Smooth muscle cell (in vitro differentiated cells): ENCODE measurements around the gene TMEM255B. TPM values are rescaled to one million over a fixed set of nuclear protein-coding genes. Genes with fewer than 3 reads are reported as not detected.
"Not testable (repeated sequence)": the region's sequence is repeated elsewhere in the genome, so short reads cannot be mapped to it uniquely, and the experiment has no call there.

Experiments
- DNase-seq: peaks from one replicate; lab custom pipeline; 2025; ENCODE audit not compliant: unreplicated experiment; lab: John Stamatoyannopoulos, UW
- H2AFZ ChIP-seq: fragments of 200-600 bp; sonication (generic); 2 replicates; pipeline ENCODE4 v1.6.0; 2016; ENCODE audit warnings: antibody characterized with exemption, low read depth, mild to moderate bottlenecking
- H3F3A ChIP-seq: fragments of 200-600 bp; sonication (generic); 2 replicates; pipeline ENCODE4 v1.6.0; 2017; ENCODE audit warnings: antibody characterized with exemption, low read depth
- H3K27ac ChIP-seq: fragments of 200-600 bp; sonication (generic); 2 replicates; pipeline ENCODE4 v1.5.1; 2016; ENCODE audit warnings: low read depth, mild to moderate bottlenecking
- H3K27me3 ChIP-seq: fragments of 200-600 bp; sonication (generic); 2 replicates; pipeline ENCODE4 v1.6.1; 2016; ENCODE audit warnings: low read depth, mild to moderate bottlenecking
- H3K36me3 ChIP-seq: fragments of 200-600 bp; sonication (generic); 2 replicates; pipeline ENCODE4 v1.5.1; 2016; ENCODE audit warnings: low read depth
- H3K4me1 ChIP-seq: fragments of 200-600 bp; sonication (generic); 2 replicates; pipeline ENCODE4 v1.5.1; 2016; ENCODE audit warnings: low read depth
- H3K4me2 ChIP-seq: fragments of 200-600 bp; sonication (generic); 2 replicates; pipeline ENCODE4 v1.6.0; 2016; ENCODE audit warnings: mild to moderate bottlenecking
- H3K4me3 ChIP-seq: fragments of 200-600 bp; sonication (generic); 2 replicates; pipeline ENCODE4 v1.5.1; 2016; ENCODE audit warnings: mild to moderate bottlenecking
- H3K79me2 ChIP-seq: fragments of 200-600 bp; sonication (generic); 2 replicates; pipeline ENCODE4 v1.6.0; 2016; ENCODE audit warnings: low read depth, mild to moderate bottlenecking
- H3K9ac ChIP-seq: fragments of 200-600 bp; sonication (generic); 2 replicates; pipeline ENCODE4 v1.6.0; 2016; ENCODE audit warnings: low read depth
- H3K9me3 ChIP-seq: fragments of 200-600 bp; sonication (generic); replicated peaks from 2 replicates; pipeline ENCODE4 v1.5.1; 2016; ENCODE audit warnings: low read depth
- H4K20me1 ChIP-seq: fragments of 200-600 bp; sonication (generic); 2 replicates; pipeline ENCODE4 v1.6.0; 2016; ENCODE audit warnings: low read depth
- WGBS: methylation state at CpG from one replicate; pipeline ENCODE4 v1.1.7; 2016; ENCODE audit warnings: low lambda C conversion rate; 5-methylcytosine and 5-hydroxymethylcytosine counted together
- polyA plus RNA-seq: library from polyadenylated mRNA; unstranded; fragments of >200 nt; fragmentation: Nextera tagmentation; extraction: Ambion mirVana; gene quantifications from 2 replicates; pipeline ENCODE4 v1.2.1, GENCODE V29; 2016
- total RNA-seq: library from RNA; depleted of rRNA; stranded (reverse); fragments of >200 nt; gene quantifications from 2 replicates; pipeline ENCODE4 v1.2.3, GENCODE V29; 2014
- TF ChIP-seq, protein P1 (sequence below): fragments of 200-600 bp; sonication (generic); IDR thresholded peaks from 2 replicates; pipeline ENCODE4 v1.5.1; 2017; ENCODE audit warnings: borderline replicate concordance, mild to moderate bottlenecking, antibody characterized with exemption; ENCODE audit not compliant: insufficient read depth, poor library complexity, severe bottlenecking

TMEM255B gene
- total and polyA plus RNA-seq, 2 experiments from 2014 or later = 0.22 to 2.1 TPM

DNA sequence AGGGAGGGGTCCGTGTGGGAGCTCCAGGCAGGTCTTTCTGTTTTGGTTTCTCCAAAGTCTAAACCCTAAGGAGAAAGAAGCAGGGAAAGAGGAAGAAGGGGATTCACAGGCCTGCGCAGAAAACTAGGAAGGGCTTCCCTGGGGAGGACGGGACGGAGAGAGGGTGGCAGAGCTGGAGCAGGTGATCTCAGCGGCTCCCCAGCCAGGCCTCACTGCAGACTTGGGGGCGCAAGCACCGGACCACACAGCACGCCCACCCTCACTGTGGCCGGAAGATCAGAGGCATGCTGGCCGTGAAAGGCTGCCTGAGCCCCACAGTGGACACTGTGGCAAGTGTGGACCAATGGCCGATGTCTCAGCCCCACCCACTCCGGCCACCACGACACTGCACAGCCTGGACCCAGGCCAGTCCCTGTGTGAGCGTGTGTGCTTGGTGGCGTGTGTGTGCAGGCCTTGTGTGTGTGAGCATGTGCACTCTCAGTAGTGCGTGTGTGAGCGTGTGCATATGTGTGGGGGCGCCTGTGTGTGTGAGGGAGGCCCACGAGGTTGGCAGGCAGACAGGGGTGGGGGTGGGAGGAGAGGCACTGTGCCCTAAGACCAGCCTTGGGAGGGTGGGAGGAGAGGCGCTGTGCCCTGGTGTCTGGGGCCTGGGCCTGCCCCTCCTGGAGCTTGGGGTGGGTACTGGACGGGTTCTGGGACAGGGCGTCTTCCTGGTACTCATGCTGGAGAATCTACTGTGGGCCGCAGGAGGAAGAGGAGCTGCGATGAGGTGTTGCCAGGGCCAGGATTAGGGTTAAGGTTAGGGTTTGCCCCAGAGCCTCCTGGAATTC lies 15.4 kb upstream of the TMEM255B start:
- Histone ChIP-seq H3K27ac (no peak overlapping the region), H3K27me3 (no peaks in the 10 kb centered on the region)
- WGBS = 94% methylated on average over 23 of the region's 24 CpGs

DNA sequence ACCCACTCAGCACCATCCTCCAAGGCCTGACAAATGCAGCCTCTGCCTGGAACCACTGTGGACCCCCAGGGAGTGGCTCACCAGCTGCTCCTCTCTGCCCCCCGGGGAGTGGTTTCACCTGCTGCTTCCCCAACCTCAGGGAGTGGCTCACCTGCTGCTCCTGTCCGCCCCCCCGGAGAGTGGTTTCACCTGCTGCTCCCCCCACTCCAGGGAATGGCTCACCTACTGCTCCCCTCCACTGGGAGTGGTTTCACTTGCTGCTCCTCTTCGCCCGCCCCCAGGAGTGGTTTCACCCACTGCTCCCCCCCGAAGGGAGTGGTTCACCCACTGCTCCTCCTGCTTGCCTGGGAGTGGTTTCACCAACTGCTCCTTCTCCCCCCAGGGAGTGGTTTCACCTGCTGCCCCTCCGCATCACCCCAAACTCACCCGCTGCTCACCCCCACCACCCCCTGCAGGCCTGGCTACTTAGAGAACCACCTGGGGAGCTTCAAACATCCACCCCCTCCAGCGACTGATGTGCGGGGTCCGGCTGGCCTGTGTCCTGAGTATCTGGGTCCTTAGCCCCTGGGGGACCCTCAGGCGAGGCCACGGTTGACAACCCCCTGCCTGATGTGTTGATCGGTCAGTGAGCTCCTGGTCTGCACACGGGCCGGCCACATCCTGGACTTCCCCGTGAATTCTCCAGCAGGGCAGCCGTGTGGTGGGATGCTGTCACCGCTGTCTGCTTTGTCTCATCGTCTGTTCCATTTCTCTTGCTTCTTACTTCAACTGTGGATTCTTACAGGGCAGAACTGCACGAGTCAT lies 14.6 kb upstream of the TMEM255B start:
- WGBS = 85% methylated on average over 21 of the region's 21 CpGs
- Histone ChIP-seq H3K4me3 (no peak overlapping the region), H3K9ac (no peak overlapping the region), H3K27ac (no peak overlapping the region), H3K9me3 (no peaks in the 10 kb centered on the region), H3K79me2 (no peaks in the 10 kb centered on the region), H3K27me3 (no peaks in the 10 kb centered on the region), H4K20me1 (no peaks in the 10 kb centered on the region), H3K4me2 (no peak overlapping the region), H2AFZ (no peak overlapping the region), H3F3A (no peaks in the 10 kb centered on the region), H3K4me1 (no peaks in the 10 kb centered on the region), H3K36me3 (no peaks in the 10 kb centered on the region)
- TF ChIP-seq, protein P1, sequence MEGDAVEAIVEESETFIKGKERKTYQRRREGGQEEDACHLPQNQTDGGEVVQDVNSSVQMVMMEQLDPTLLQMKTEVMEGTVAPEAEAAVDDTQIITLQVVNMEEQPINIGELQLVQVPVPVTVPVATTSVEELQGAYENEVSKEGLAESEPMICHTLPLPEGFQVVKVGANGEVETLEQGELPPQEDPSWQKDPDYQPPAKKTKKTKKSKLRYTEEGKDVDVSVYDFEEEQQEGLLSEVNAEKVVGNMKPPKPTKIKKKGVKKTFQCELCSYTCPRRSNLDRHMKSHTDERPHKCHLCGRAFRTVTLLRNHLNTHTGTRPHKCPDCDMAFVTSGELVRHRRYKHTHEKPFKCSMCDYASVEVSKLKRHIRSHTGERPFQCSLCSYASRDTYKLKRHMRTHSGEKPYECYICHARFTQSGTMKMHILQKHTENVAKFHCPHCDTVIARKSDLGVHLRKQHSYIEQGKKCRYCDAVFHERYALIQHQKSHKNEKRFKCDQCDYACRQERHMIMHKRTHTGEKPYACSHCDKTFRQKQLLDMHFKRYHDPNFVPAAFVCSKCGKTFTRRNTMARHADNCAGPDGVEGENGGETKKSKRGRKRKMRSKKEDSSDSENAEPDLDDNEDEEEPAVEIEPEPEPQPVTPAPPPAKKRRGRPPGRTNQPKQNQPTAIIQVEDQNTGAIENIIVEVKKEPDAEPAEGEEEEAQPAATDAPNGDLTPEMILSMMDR = no peak
- DNase-seq = no peak

More for the DNA sequence above, 15.4 kb upstream of the TMEM255B start:
- no peak overlapping the region for H3K4me2 ChIP-seq
- no peak overlapping the region for H3K4me3 ChIP-seq
- H3K36me3 ChIP-seq = no peaks in the 10 kb centered on the region
- no peaks in the 10 kb centered on the region for H4K20me1 ChIP-seq
- no peaks in the 10 kb centered on the region for H3K79me2 ChIP-seq
- TF ChIP-seq, protein P1 = no peak
- DNase-seq = no peak
- no peaks in the 10 kb centered on the region for H3F3A ChIP-seq
- no peak overlapping the region for H3K9ac ChIP-seq
- no peaks in the 10 kb centered on the region for H3K4me1 ChIP-seq
- no peaks in the 10 kb centered on the region for H3K9me3 ChIP-seq
- H2AFZ ChIP-seq = no peak overlapping the region

DNA sequence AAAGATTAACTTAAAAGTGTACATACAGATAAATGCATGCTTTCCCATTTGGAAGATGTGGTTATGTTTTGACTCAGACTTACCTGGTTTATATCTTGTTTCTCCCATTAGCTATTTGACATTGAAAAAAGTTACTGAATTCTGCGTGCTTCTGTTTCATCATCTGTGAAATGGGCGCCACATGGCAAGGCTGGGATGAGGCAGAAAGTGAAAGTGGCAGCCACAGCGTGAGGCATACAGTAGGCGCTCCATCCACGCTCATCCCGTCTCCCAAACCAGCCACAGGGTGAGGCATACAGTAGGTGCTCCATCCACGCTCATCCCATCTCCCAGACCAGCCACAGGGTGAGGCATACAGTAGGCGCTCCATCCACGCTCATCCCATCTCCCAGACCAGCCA lies 14.0 kb upstream of the TMEM255B start:
- Histone ChIP-seq H4K20me1 (no peaks in the 10 kb centered on the region), H3F3A (no peaks in the 10 kb centered on the region), H3K4me3 (no peak overlapping the region), H3K27ac (no peak overlapping the region), H2AFZ (no peak overlapping the region), H3K36me3 (no peaks in the 10 kb centered on the region), H3K79me2 (no peaks in the 10 kb centered on the region), H3K9me3 (no peaks in the 10 kb centered on the region), H3K4me1 (no peaks in the 10 kb centered on the region), H3K9ac (no peak overlapping the region), H3K4me2 (no peak overlapping the region), H3K27me3 (no peaks in the 10 kb centered on the region)
- TF ChIP-seq, protein P1 = no peak
- no peak for DNase-seq
- 92% methylated on average over 7 of the region's 9 CpGs for WGBS

DNA sequence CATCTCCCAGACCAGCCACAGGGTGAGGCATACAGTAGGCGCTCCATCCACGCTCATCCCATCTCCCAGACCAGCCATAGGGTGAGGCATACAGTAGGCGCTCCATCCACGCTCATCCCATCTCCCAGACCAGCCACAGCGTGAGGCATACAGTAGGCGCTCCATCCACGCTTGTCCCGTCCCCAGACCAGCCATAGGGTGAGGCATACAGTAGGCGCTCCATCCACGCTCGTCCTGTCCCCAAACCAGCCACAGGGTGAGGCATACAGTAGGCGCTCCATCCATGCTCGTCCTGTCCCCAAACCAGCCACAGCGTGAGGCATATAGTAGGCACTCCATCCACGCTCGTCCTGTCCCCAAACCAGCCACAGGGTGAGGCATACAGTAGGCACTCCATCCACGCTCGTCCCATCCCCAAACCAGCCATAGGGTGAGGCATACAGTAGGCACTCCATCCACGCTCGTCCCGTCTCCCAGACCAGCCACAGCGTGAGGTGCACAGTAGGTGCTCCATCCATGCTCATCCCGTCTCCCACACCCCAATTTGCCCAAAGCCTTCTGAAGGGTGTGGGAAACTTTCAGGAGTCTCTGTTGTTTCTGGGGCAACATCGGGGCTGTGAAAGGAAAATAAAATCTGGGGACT lies 13.4 kb upstream of the TMEM255B start:
- H3K4me3 ChIP-seq, H3K9me3 ChIP-seq, H4K20me1 ChIP-seq, H3K4me1 ChIP-seq, H3K79me2 ChIP-seq, H3F3A ChIP-seq, H3K27me3 ChIP-seq, H2AFZ ChIP-seq, H3K36me3 ChIP-seq, H3K4me2 ChIP-seq, H3K9ac ChIP-seq, DNase-seq, H3K27ac ChIP-seq: not testable (repeated sequence)
- whole genome bisulfite sequencing = 94% methylated on average over 23 of the region's 24 CpGs
